ENCODE data around the gene ARHGEF39. TPM values are rescaled to one million over a fixed set of nuclear protein-coding genes. Genes with fewer than 3 reads are reported as not detected.

The ARHGEF39 gene
- total RNA-seq, 1 donor from 2014 or later, result 1.2 TPM

GRCh38 chr9:35679091-35679490 is 14.1 kb upstream of the ARHGEF39 start:
- TF ChIP-seq CTCF (IDR thresholded peaks at IDR 0.05), result no peak
- DNase-seq (no peak), ATAC-seq (no peak)
- Histone ChIP-seq H3K36me3 (no peaks in the 10 kb centered on the region), H3K4me1 (peaks cover 21% of the 10 kb centered on the region), H3K27me3 (ENCODE audit: low read depth) (peaks cover 3% of the 10 kb centered on the region), H3K9me3 (no peaks in the 10 kb centered on the region), H3K4me3 (no peak overlapping the region), H3K27ac (no peak overlapping the region)
- intact Hi-C loops (cut with DNase I), result no loop called here

GRCh38 chr9:35675732-35676392 is 10.9 kb upstream of the ARHGEF39 start:
- DNase-seq (peak; percentile 55), ATAC-seq (peak; percentile 65 to 75)
- Histone ChIP-seq H3K4me1 (peaks cover 10% of the 10 kb centered on the region), H3K27ac (peak overlapping the region; percentile 11), H3K36me3 (no peaks in the 10 kb centered on the region), H3K4me3 (peak overlapping the region; percentile 61), H3K9me3 (no peaks in the 10 kb centered on the region), H3K27me3 (ENCODE audit: low read depth) (peaks cover 3% of the 10 kb centered on the region)
- intact Hi-C loops (cut with DNase I), result no loop called here
- no peak for TF ChIP-seq CTCF (IDR thresholded peaks at IDR 0.05)

- intact Hi-C loops (cut with DNase I), result no loop called here
- TF ChIP-seq CTCF (IDR thresholded peaks at IDR 0.05), result no peak
- DNase-seq (no peak), ATAC-seq (peak in 1 of 2 donors; percentile 10)
- no peaks in the 10 kb centered on the region for H3K9me3 ChIP-seq
- peak overlapping the region; percentile 61 for H3K4me3 ChIP-seq
- no peak overlapping the region for H3K27ac ChIP-seq
- H3K4me1 ChIP-seq, result peaks cover 10% of the 10 kb centered on the region
- peaks cover 3% of the 10 kb centered on the region for H3K27me3 ChIP-seq (ENCODE audit: low read depth)
- no peaks in the 10 kb centered on the region for H3K36me3 ChIP-seq
Measured at GRCh38 chr9:35675204-35675603, 10.2 kb upstream of the ARHGEF39 start.

DNA sequence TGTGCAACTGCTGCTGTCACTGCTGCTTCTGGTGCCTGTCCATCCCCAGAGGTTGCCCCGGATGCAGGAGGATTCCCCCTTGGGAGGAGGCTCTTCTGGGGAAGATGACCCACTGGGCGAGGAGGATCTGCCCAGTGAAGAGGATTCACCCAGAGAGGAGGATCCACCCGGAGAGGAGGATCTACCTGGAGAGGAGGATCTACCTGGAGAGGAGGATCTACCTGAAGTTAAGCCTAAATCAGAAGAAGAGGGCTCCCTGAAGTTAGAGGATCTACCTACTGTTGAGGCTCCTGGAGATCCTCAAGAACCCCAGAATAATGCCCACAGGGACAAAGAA is 9.0 kb upstream of the ARHGEF39 start:
- H3K4me1 ChIP-seq, result peaks cover 10% of the 10 kb centered on the region
- intact Hi-C loops (cut with DNase I), result no loop called here
- no peak for TF ChIP-seq CTCF (IDR thresholded peaks at IDR 0.05)
- H3K27ac ChIP-seq, result no peak overlapping the region
- no peaks in the 10 kb centered on the region for H3K36me3 ChIP-seq
- no peaks in the 10 kb centered on the region for H3K9me3 ChIP-seq
- no peak for ATAC-seq
- H3K27me3 ChIP-seq (ENCODE audit: low read depth), result peaks cover 3% of the 10 kb centered on the region
- DNase-seq, result no peak
- H3K4me3 ChIP-seq, result no peak overlapping the region

DNA sequence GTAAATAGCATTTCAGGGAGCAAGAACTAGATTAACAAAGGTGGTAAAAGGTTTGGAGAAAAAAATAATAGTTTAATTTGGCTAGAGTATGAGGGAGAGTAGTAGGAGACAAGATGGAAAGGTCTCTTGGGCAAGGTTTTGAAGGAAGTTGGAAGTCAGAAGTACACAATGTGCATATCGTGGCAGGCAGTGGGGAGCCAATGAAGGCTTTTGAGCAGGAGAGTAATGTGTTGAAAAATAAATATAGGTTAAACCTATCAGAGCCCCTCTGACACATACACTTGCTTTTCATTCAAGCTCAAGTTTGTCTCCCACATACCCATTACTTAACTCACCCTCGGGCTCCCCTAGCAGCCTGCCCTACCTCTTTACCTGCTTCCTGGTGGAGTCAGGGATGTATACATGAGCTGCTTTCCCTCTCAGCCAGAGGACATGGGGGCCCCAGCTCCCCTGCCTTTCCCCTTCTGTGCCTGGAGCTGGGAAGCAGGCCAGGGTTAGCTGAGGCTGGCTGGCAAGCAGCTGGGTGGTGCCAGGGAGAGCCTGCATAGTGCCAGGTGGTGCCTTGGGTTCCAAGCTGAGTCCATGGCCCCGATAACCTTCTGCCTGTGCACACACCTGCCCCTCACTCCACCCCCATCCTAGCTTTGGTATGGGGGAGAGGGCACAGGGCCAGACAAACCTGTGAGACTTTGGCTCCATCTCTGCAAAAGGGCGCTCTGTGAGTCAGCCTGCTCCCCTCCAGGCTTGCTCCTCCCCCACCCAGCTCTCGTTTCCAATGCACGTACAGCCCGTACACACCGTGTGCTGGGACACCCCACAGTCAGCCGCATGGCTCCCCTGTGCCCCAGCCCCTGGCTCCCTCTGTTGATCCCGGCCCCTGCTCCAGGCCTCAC is 8.4 kb upstream of the ARHGEF39 start, which contains the start of gene CA9:
TSS of gene CA9 (plus strand) at position 797 of the 893 bp plus-strand sequence. CDS start at position 829, 32 bp downstream.
- no peak within 1 kb of the TSS for H3K4me3 ChIP-seq
- H3K4me1 ChIP-seq, result peaks cover 10% of the 10 kb centered on the region
- TF ChIP-seq CTCF (IDR thresholded peaks at IDR 0.05), result no peak
- intact Hi-C loops (cut with DNase I), result no loop called here
- DNase-seq (no peak), ATAC-seq (peak; percentile 8 to 24)
- H3K36me3 ChIP-seq, result no peaks in the 10 kb centered on the region
- H3K27ac ChIP-seq, result no peak within 1 kb of the TSS
- peaks cover 3% of the 10 kb centered on the region for H3K27me3 ChIP-seq (ENCODE audit: low read depth)
- H3K9me3 ChIP-seq, result no peaks in the 10 kb centered on the region

Data from lower lobe of right lung (tissue), 2 donors.